Endothelial cell of umbilical vein (primary cell): ENCODE data around the gene CNTLN. TPM values are rescaled to one million over a fixed set of nuclear protein-coding genes. Genes with fewer than 3 reads are reported as not detected.

Experiments
- BruUV-seq: library from RNA; stranded (reverse); fragments of 400-500 nt; replicated peaks from 2 replicates; lab custom pipeline; 2021; lab: Mats Ljungman, UMichigan
- CTCF ChIA-PET: fragments of 300-600, 350-600 bp; sonication (Branson Sonifier 250); formaldehyde crosslinking; loops from one replicate; lab custom pipeline; 2021; ENCODE audit warnings: antibody characterized with exemption, inconsistent platforms; lab: Charles Lee
- POLR2A ChIA-PET: fragments of 300-600, 350-600 bp; sonication (Branson Sonifier 250); formaldehyde crosslinking; loops from one replicate; lab custom pipeline; 2021; ENCODE audit warnings: antibody characterized with exemption, inconsistent platforms; lab: Charles Lee
- DNase-seq: peaks from one replicate; pipeline ENCODE4 v3.0.0-alpha.2; 2011; ENCODE audit warnings: low read depth, low spot score
- FAIRE-seq: peaks from 2 replicates; lab custom pipeline; 2011; peaks lifted over from hg19 to GRCh38; lab: Jason Lieb, UNC
- H2AFZ ChIP-seq: 2 replicates; pipeline ENCODE4 v1.6.0; 2012; ENCODE audit warnings: low read depth, low read length, control low read depth, inconsistent platforms
- H3K27ac ChIP-seq: 2 replicates; pipeline ENCODE4 v1.5.1; 2011; ENCODE audit warnings: low read depth, mild to moderate bottlenecking, control low read depth, low read length, moderate library complexity; ENCODE audit not compliant: insufficient read depth
- H3K27me3 ChIP-seq, 2 experiments: 2 replicates each; pipeline versions ENCODE4 v1.6.0 to v1.6.1; 2011; ENCODE audit warnings: low read length in 2 of 2, mixed read lengths in 1 of 2; ENCODE audit not compliant: control insufficient read depth in 2 of 2, insufficient read depth in 2 of 2
- H3K36me3 ChIP-seq, 2 experiments: 2 replicates in 1 of 2; 3 replicates in 1 of 2; pipeline ENCODE4 v1.5.1; 2011; ENCODE audit warnings: low read length in 2 of 2, mild to moderate bottlenecking in 1 of 2, moderate library complexity in 1 of 2; ENCODE audit not compliant: control insufficient read depth in 2 of 2, insufficient read depth in 2 of 2; ENCODE audit errors: extremely low read depth in 1 of 2
- H3K4me1 ChIP-seq: 3 replicates; pipeline ENCODE4 v1.5.1; 2011; ENCODE audit warnings: mild to moderate bottlenecking, low read length; ENCODE audit not compliant: control insufficient read depth, insufficient read depth; ENCODE audit errors: extremely low read depth
- H3K4me2 ChIP-seq: 2 replicates; pipeline ENCODE4 v1.6.1; 2011; ENCODE audit warnings: low read length, control low read depth, mixed read lengths; ENCODE audit not compliant: insufficient read depth
- H3K4me3 ChIP-seq, 3 experiments: fragments of 200-600 bp in 1 of 3; sonication (generic), shearing (Covaris generic) in 1 of 3; replicated peaks in 1 of 3; 2 replicates each; pipeline ENCODE4 v1.5.1; 2011 to 2016; ENCODE audit warnings: control low read depth in 3 of 3, low read length in 3 of 3, mild to moderate bottlenecking in 2 of 3, inconsistent platforms in 1 of 3, low read depth in 1 of 3, moderate library complexity in 1 of 3; ENCODE audit not compliant: insufficient read depth in 1 of 3
- H3K79me2 ChIP-seq: 2 replicates; pipeline ENCODE4 v1.6.0; 2012; ENCODE audit warnings: low read length, inconsistent platforms; ENCODE audit not compliant: control insufficient read depth, insufficient read depth
- H3K9ac ChIP-seq: replicated peaks from 2 replicates; pipeline ENCODE3; 2011; ENCODE audit warnings: low read length, control low read depth; ENCODE audit not compliant: insufficient read depth; ENCODE audit errors: extremely low read depth
- H3K9me1 ChIP-seq: replicated peaks from 3 replicates; pipeline ENCODE4 v1.6.0; 2011; ENCODE audit warnings: mild to moderate bottlenecking, low read length; ENCODE audit not compliant: control insufficient read depth, insufficient read depth; ENCODE audit errors: extremely low read depth
- H3K9me3 ChIP-seq: replicated peaks from 2 replicates; pipeline ENCODE4 v1.5.1; 2012; ENCODE audit warnings: low read length, inconsistent platforms; ENCODE audit not compliant: control insufficient read depth, insufficient read depth
- H4K20me1 ChIP-seq: replicated peaks from 2 replicates; pipeline ENCODE3; 2011; ENCODE audit warnings: mild to moderate bottlenecking, low read length; ENCODE audit not compliant: control insufficient read depth, insufficient read depth; ENCODE audit errors: extremely low read depth
- FOS ChIP-seq: IDR thresholded peaks from 2 replicates; pipeline ENCODE4 v1.6.1; 2011; ENCODE audit warnings: mild to moderate bottlenecking, low read length, moderate library complexity, borderline replicate concordance; ENCODE audit not compliant: insufficient read depth
- GATA2 ChIP-seq: IDR thresholded peaks from 2 replicates; pipeline ENCODE4 v1.7.0; 2011; ENCODE audit warnings: low read depth, mild to moderate bottlenecking, moderate library complexity, mixed read lengths, low read length; ENCODE audit not compliant: insufficient read length, insufficient read depth
- JUN ChIP-seq: IDR thresholded peaks from 2 replicates; pipeline ENCODE4 v1.6.1; 2011; ENCODE audit warnings: borderline replicate concordance, low read depth; ENCODE audit not compliant: insufficient read length, insufficient read depth
- MYC ChIP-seq: IDR thresholded peaks from one replicate; pipeline ENCODE4 v1.6.1; 2011; ENCODE audit warnings: mild to moderate bottlenecking, low read depth, low read length
- POLR2AphosphoS5 ChIP-seq: IDR thresholded peaks from 2 replicates; pipeline ENCODE4 v1.6.1; 2012; ENCODE audit warnings: low read depth, mild to moderate bottlenecking, control low read depth, low read length, moderate library complexity; ENCODE audit not compliant: insufficient read depth
- dilution Hi-C: fragments of 300-500 bp; cut with MboI; formaldehyde crosslinking; loops from one replicate; pipeline ENCODE4 v1.15.0; 2019; ENCODE audit warnings: low sequenced_read_pairs; ENCODE audit not compliant: extremely low pct_ligation_motif_present
- intact Hi-C: fragments of 100-400 bp; cut with micrococcal nuclease; formaldehyde crosslinking; loops from one replicate; pipeline ENCODE4 v1.10.0; 2022
- polyA plus RNA-seq, 4 experiments: library from polyadenylated mRNA; depleted of rRNA in 3 of 4; stranded (reverse) in 3 of 4; unstranded in 1 of 4; fragments of >200 nt; gene quantifications; 2 replicates each; pipeline versions ENCODE4 v1.2.1 to v1.2.3, GENCODE V29; 2011 to 2012; ENCODE audit warnings: missing spikeins in 1 of 4
- total RNA-seq: library from RNA; stranded (reverse); gene quantifications from 2 replicates; pipeline ENCODE4 v1.2.3, GENCODE V29; 2021
- TF ChIP-seq, protein P1 (sequence below): IDR thresholded peaks from 2 replicates; pipeline ENCODE4 v1.6.1; 2011; ENCODE audit not compliant: insufficient read depth, insufficient read length

The CNTLN gene
- total and polyA plus RNA-seq, 2 donors (not counting 3 experiments of a cell fraction or from before 2014, with no cell fraction given) = 3.5 to 15.8 TPM

DNA sequence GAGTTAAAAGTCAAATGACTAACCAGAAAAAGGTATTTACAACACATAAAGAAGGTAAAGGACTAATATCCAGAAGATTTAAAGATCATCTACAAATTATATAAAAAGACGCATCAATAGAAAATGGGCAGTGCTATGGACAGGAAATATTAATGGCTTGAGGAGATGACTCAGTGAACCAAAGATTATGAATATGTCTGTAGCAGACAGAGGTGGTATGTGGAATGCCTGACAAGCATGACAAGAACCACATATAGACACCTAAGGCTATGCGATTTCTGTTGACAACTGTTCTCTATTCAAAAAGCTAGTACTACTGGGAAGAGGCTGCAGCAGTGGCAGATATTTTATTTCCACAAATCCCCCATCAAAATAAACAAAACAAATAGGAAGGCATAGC is 267.0 kb downstream of the CNTLN start:
- Histone ChIP-seq H3K27me3 (no peaks in the 10 kb centered on the region), H3K79me2 (no peaks in the 10 kb centered on the region), H4K20me1 (no peaks in the 10 kb centered on the region), H3K9me3 (no peaks in the 10 kb centered on the region), H3K36me3 (no peaks in the 10 kb centered on the region), H3K9me1 (no peaks in the 10 kb centered on the region), H3K4me1 (peaks cover 8% of the 10 kb centered on the region), H3K9ac (no peak overlapping the region), H3K4me3 (no peak overlapping the region), H3K27ac (no peak overlapping the region), H2AFZ (no peak overlapping the region), H3K4me2 (peak overlapping the region; percentile 8)
- ChIA-PET POLR2A (no interaction called here), CTCF (interaction anchor here (0.7 to 2.0 kb wide), 7 partner anchors 176 to 339 kb away, joined by 3 to 40 read pairs (median 4); no protein-coding TSS in a partner anchor)
- TF ChIP-seq JUN = peak; percentile 40
- no peak for TF ChIP-seq POLR2AphosphoS5
- peak; percentile 56 for TF ChIP-seq FOS
- intact Hi-C loops (loop anchor here (1.0 to 5.0 kb wide), 3 partner anchors 183 to 340 kb away; no protein-coding TSS in a partner anchor), dilution Hi-C loops (no loop called here)
- DNase-seq (peak; percentile 38), FAIRE-seq (peak; percentile 46)
- no TSS peak for BruUV-seq

GRCh38 chr9:17402309-17402708 is 267.5 kb downstream of the CNTLN start:
- FAIRE-seq (peak; percentile 70), DNase-seq (peak; percentile 29)
- H3K36me3 ChIP-seq = no peaks in the 10 kb centered on the region
- no peak overlapping the region for H3K27ac ChIP-seq
- no peaks in the 10 kb centered on the region for H3K27me3 ChIP-seq
- TF ChIP-seq FOS (no peak), GATA2 (no peak), JUN (no peak), POLR2AphosphoS5 (no peak), MYC (no peak)
- TF ChIP-seq, protein P1, sequence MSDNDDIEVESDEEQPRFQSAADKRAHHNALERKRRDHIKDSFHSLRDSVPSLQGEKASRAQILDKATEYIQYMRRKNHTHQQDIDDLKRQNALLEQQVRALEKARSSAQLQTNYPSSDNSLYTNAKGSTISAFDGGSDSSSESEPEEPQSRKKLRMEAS = no peak
- H3K9me3 ChIP-seq = no peaks in the 10 kb centered on the region
- ChIA-PET POLR2A (no interaction called here), CTCF (interaction anchor here (0.6 to 2.0 kb wide), 10 partner anchors 11 to 340 kb away, joined by 3 to 40 read pairs (median 3); partner anchors contain the start of gene CNTLN)
- dilution Hi-C loops = no loop called here
- BruUV-seq = no TSS peak
- H3K4me2 ChIP-seq = no peak overlapping the region
- no peak overlapping the region for H3K9ac ChIP-seq
- no peaks in the 10 kb centered on the region for H4K20me1 ChIP-seq
- peaks cover 8% of the 10 kb centered on the region for H3K4me1 ChIP-seq
- intact Hi-C loops = loop anchor here (1.0 to 5.0 kb wide), 3 partner anchors 184 to 340 kb away; no protein-coding TSS in a partner anchor
- no peaks in the 10 kb centered on the region for H3K79me2 ChIP-seq
- H2AFZ ChIP-seq = no peak overlapping the region
- H3K4me3 ChIP-seq = no peak overlapping the region
- H3K9me1 ChIP-seq = no peaks in the 10 kb centered on the region
